ENCODE data around the gene RABL2A.
"Not testable (repeated sequence)": the region's sequence is repeated elsewhere in the genome, so short reads cannot be mapped to it uniquely, and the experiment has no call there.

The RABL2A gene

GRCh38 chr2:113685471-113685870 is 58.4 kb downstream of the RABL2A start:
- no peak for DNase-seq (ENCODE audit: low read depth in 2 of 2)

- DNase-seq (ENCODE audit: low read depth in 2 of 2) = no peak
These were observed 59.5 kb downstream of the RABL2A start for GRCh38 chr2:113686537-113686936.

GRCh38 chr2:113690871-113691270 is 63.8 kb downstream of the RABL2A start:
- not testable (repeated sequence) for DNase-seq (ENCODE audit: low read depth in 2 of 2)
